H9 (cell line): Measurements from ENCODE around the gene IGLL1. TPM values are rescaled to one million over a fixed set of nuclear protein-coding genes. Genes with fewer than 3 reads are reported as not detected.

Experiments
- DNase-seq: peaks from one replicate; pipeline ENCODE4 v3.0.0-alpha.2; 2017
- H2AFZ ChIP-seq: one replicate; pipeline ENCODE4 v1.6.1; 2013; ENCODE audit warnings: mild to moderate bottlenecking, low read length, control low read depth, moderate library complexity
- H2AK5ac ChIP-seq: 2 replicates; pipeline ENCODE4 v1.6.1; 2013; ENCODE audit warnings: low read length, control low read depth, mixed read lengths; ENCODE audit not compliant: insufficient read length
- H2BK120ac ChIP-seq: one replicate; pipeline ENCODE4 v1.6.1; 2013; ENCODE audit warnings: low read depth, mild to moderate bottlenecking, low read length, control low read depth, inconsistent platforms; ENCODE audit not compliant: poor library complexity, severe bottlenecking
- H2BK12ac ChIP-seq: 2 replicates; pipeline ENCODE4 v1.6.1; 2013; ENCODE audit warnings: low read length, control low read depth, mixed read lengths, low read depth; ENCODE audit not compliant: insufficient read length
- H2BK15ac ChIP-seq: 2 replicates; pipeline ENCODE4 v1.6.1; 2013; ENCODE audit warnings: low read depth, low read length, control low read depth
- H2BK20ac ChIP-seq: one replicate; pipeline ENCODE4 v1.6.1; 2013; ENCODE audit warnings: low read depth, mild to moderate bottlenecking, low read length, control low read depth, inconsistent platforms; ENCODE audit not compliant: poor library complexity, severe bottlenecking
- H2BK5ac ChIP-seq: 2 replicates; pipeline ENCODE4 v1.6.1; 2013; ENCODE audit warnings: low read length, control low read depth, mixed read lengths; ENCODE audit not compliant: insufficient read length
- H3K14ac ChIP-seq: 2 replicates; pipeline ENCODE4 v1.6.1; 2013; ENCODE audit warnings: low read length, control low read depth; ENCODE audit not compliant: insufficient read depth
- H3K18ac ChIP-seq: 2 replicates; pipeline ENCODE4 v1.6.1; 2013; ENCODE audit warnings: low read depth, mild to moderate bottlenecking, mixed read lengths, low read length, control low read depth; ENCODE audit not compliant: insufficient read length
- H3K23ac ChIP-seq: 2 replicates; pipeline ENCODE4 v1.6.1; 2013; ENCODE audit warnings: low read length, control low read depth, mixed read lengths, low read depth; ENCODE audit not compliant: insufficient read length
- H3K23me2 ChIP-seq: 2 replicates; pipeline ENCODE4 v1.6.1; 2013; ENCODE audit warnings: low read depth, mild to moderate bottlenecking, mixed read lengths, low read length, control low read depth; ENCODE audit not compliant: insufficient read length, poor library complexity, severe bottlenecking
- H3K27ac ChIP-seq: 2 replicates; pipeline ENCODE4 v1.5.1; 2013; ENCODE audit warnings: low read length, control low read depth, mixed read lengths, low read depth; ENCODE audit not compliant: insufficient read length
- H3K27me3 ChIP-seq: 2 replicates; pipeline ENCODE4 v1.6.1; 2013; ENCODE audit warnings: low read length, control low read depth, inconsistent platforms; ENCODE audit not compliant: insufficient read depth
- H3K4ac ChIP-seq: 2 replicates; pipeline ENCODE4 v1.6.1; 2013; ENCODE audit warnings: low read depth, mild to moderate bottlenecking, control low read depth, inconsistent platforms, low read length, moderate library complexity
- H3K4me1 ChIP-seq: 2 replicates; pipeline ENCODE4 v1.6.1; 2013; ENCODE audit warnings: low read length, control low read depth, inconsistent platforms; ENCODE audit not compliant: insufficient read depth
- H3K4me2 ChIP-seq: 2 replicates; pipeline ENCODE4 v1.6.1; 2013; ENCODE audit warnings: low read length, control low read depth, mixed read lengths; ENCODE audit not compliant: insufficient read length, insufficient read depth
- H3K56ac ChIP-seq: 2 replicates; pipeline ENCODE4 v1.6.1; 2013; ENCODE audit warnings: low read depth, mild to moderate bottlenecking, mixed read lengths, low read length, control low read depth; ENCODE audit not compliant: insufficient read length
- H3K79me1 ChIP-seq: 2 replicates; pipeline ENCODE4 v1.6.1; 2013; ENCODE audit warnings: low read depth, mild to moderate bottlenecking, moderate library complexity, low read length, control low read depth, inconsistent platforms; ENCODE audit not compliant: insufficient read depth, poor library complexity, severe bottlenecking
- H3K79me2 ChIP-seq: 2 replicates; pipeline ENCODE4 v1.6.1; 2013; ENCODE audit warnings: low read length, control low read depth, inconsistent platforms; ENCODE audit not compliant: insufficient read depth
- H3K9ac ChIP-seq: 2 replicates; pipeline ENCODE4 v1.6.1; 2013; ENCODE audit warnings: low read length, control low read depth, mixed read lengths; ENCODE audit not compliant: insufficient read length; ENCODE audit errors: extremely low read depth
- H3K9me3 ChIP-seq: one replicate; pipeline ENCODE4 v1.6.1; 2013; ENCODE audit warnings: low read depth, low read length, inconsistent platforms; ENCODE audit not compliant: control insufficient read depth
- H3T11ph ChIP-seq: one replicate; pipeline ENCODE4 v1.6.1; 2013; ENCODE audit warnings: mild to moderate bottlenecking, low read length, control low read depth, inconsistent platforms
- H4K20me1 ChIP-seq: one replicate; pipeline ENCODE4 v1.6.1; 2013; ENCODE audit not compliant: control insufficient read depth, insufficient read length, insufficient read depth
- H4K5ac ChIP-seq: 2 replicates; pipeline ENCODE4 v1.6.1; 2013; ENCODE audit warnings: low read depth, mild to moderate bottlenecking, mixed read lengths, low read length, control low read depth; ENCODE audit not compliant: insufficient read length
- H4K8ac ChIP-seq: replicated peaks from 2 replicates; pipeline ENCODE4 v1.6.1; 2013; ENCODE audit warnings: low read length, control low read depth, mixed read lengths, low read depth; ENCODE audit not compliant: insufficient read length
- H4K91ac ChIP-seq: 2 replicates; pipeline ENCODE4 v1.6.1; 2013; ENCODE audit warnings: low read depth, mild to moderate bottlenecking, moderate library complexity, mixed read lengths, low read length, control low read depth; ENCODE audit not compliant: insufficient read length
- H3K27ac Mint-ChIP-seq, 3 experiments: 2 replicates in 2 of 3; 3 replicates in 1 of 3; pipeline ENCODE4 v1.8.0; 2020 to 2021; ENCODE audit warnings: mixed read lengths in 3 of 3, mild to moderate bottlenecking in 1 of 3, moderate library complexity in 1 of 3
- H3K27me3 Mint-ChIP-seq: 2 replicates; pipeline ENCODE4 v1.8.0; 2021; ENCODE audit warnings: low read depth, mild to moderate bottlenecking, moderate library complexity, mixed read lengths
- H3K36me3 Mint-ChIP-seq, 3 experiments: 2 replicates in 2 of 3; 3 replicates in 1 of 3; pipeline ENCODE4 v1.8.0; 2020 to 2021; ENCODE audit warnings: low read depth in 3 of 3, mixed read lengths in 3 of 3; ENCODE audit not compliant: insufficient read depth in 1 of 3
- H3K4me1 Mint-ChIP-seq, 2 experiments: 2 replicates each; pipeline ENCODE4 v1.8.0; 2020; ENCODE audit warnings: mixed read lengths in 2 of 2
- H3K4me3 Mint-ChIP-seq, 2 experiments: 2 replicates in 1 of 2; 3 replicates in 1 of 2; pipeline ENCODE4 v1.8.0; 2020 to 2021; ENCODE audit warnings: mild to moderate bottlenecking in 2 of 2, mixed read lengths in 2 of 2, moderate library complexity in 1 of 2
- H3K9me3 Mint-ChIP-seq, 2 experiments: 2 replicates in 1 of 2; 3 replicates in 1 of 2; pipeline ENCODE4 v1.8.0; 2020; ENCODE audit warnings: mild to moderate bottlenecking in 2 of 2, mixed read lengths in 2 of 2, moderate library complexity in 1 of 2
- CTCF ChIP-seq: fragments of 200-600 bp; sonication (generic); conservative IDR thresholded peaks from 3 replicates; pipeline ENCODE4 v1.8.0; 2021; ENCODE audit warnings: antibody characterized with exemption, mild to moderate bottlenecking
- WGBS: extraction: QIAGEN DNeasy Blood & Tissue Kit; methylation state at CpG from one replicate; pipeline ENCODE4 v1.1.7; 2013; ENCODE audit warnings: missing lambda C conversion rate, low lambda C conversion rate, mixed read lengths; ENCODE audit not compliant: insufficient read length; ENCODE audit errors: extremely low coverage; 5-methylcytosine and 5-hydroxymethylcytosine counted together
- total RNA-seq: library from RNA; stranded (reverse); gene quantifications from 2 replicates; pipeline ENCODE4 v1.2.1, GENCODE V29; 2021

Gene IGLL1
- total RNA-seq, 1 experiment from 2014 or later, result not detected

GRCh38 chr22:23604939-23605712 is 25.0 kb upstream of the IGLL1 start:
- H3K14ac ChIP-seq, result no peak overlapping the region

More at GRCh38 chr22:23604939-23605712, 25.0 kb upstream of the IGLL1 start:
- Histone ChIP-seq H2BK5ac (no peak overlapping the region), H4K91ac (no peak overlapping the region), H3K79me2 (no peaks in the 10 kb centered on the region), H2BK20ac (no peak overlapping the region), H3K56ac (no peak overlapping the region), H4K8ac (no peak overlapping the region), H3K9ac (no peak overlapping the region), H3K4me1 (no peaks in the 10 kb centered on the region), H3K79me1 (no peaks in the 10 kb centered on the region), H3K4me2 (no peak overlapping the region), H3K27me3 (no peaks in the 10 kb centered on the region; the same call in 1 of the 2 replicates), H2BK15ac (no peak overlapping the region), H4K20me1 (no peaks in the 10 kb centered on the region), H2BK12ac (no peak overlapping the region), H2BK120ac (no peak overlapping the region), H3K4ac (no peak overlapping the region), H2AFZ (no peak overlapping the region), H3K18ac (no peak overlapping the region), H3K9me3 (no peaks in the 10 kb centered on the region), H4K5ac (no peak overlapping the region), H3K23ac (no peak overlapping the region), H3T11ph (no peak overlapping the region), H3K23me2 (no peaks in the 10 kb centered on the region), H3K27ac (no peak overlapping the region), H2AK5ac (no peak overlapping the region)
- Mint-ChIP-seq H3K4me1 (no peaks in the 10 kb centered on the region), H3K27ac (no peak overlapping the region), H3K27me3 (peaks cover 63% of the 10 kb centered on the region), H3K4me3 (no peak overlapping the region), H3K36me3 (no peaks in the 10 kb centered on the region; a peak in 1 of 7 replicates), H3K9me3 (no peaks in the 10 kb centered on the region)
- no peak for TF ChIP-seq CTCF
- no peak for DNase-seq
- no CpG with 5 or more reads among the region's 8 CpGs for WGBS
